Measurements from ENCODE around the gene AP3S2.

DNA sequence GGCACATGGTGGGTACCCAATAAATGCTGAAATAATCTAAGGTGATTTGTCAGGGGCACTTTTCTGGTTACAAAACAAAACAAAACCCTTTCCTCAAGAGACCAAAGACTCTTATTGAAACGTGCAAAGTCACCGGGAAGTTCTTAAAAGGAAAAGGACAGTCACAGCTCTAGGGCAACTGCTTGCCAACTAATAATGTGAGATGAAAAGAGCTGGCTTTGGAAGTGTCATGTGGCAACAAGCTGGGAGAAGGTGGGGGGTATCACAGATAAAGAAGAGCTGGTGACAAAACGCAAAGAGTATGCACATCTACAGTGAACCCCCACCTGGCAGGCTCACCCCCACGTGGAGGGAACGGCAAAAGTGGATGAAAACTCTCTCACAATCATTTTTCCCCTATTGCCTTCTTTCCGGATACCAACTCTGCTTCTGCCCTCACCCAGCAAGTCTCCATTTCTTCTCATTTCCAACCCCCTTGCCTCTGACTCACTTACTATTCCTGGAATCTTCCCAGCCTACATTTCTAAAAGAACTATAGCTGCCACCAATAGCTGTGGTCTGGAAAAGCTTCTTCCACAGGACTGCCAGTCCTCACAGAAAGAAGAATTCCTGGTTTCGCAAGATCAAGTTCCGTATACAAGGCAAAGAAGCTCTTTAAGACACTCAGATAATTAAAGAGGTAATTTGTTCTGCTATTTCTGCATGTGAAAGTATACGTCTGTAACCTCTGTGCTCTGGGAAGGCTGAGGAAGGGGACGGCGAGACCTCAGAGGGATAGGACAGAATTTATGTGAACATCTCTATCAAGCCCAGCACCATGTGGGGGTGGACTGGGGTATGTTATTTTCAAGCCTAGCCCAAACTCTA, 57.3 kb downstream of the AP3S2 start:
- TF ChIP-seq, protein P1, sequence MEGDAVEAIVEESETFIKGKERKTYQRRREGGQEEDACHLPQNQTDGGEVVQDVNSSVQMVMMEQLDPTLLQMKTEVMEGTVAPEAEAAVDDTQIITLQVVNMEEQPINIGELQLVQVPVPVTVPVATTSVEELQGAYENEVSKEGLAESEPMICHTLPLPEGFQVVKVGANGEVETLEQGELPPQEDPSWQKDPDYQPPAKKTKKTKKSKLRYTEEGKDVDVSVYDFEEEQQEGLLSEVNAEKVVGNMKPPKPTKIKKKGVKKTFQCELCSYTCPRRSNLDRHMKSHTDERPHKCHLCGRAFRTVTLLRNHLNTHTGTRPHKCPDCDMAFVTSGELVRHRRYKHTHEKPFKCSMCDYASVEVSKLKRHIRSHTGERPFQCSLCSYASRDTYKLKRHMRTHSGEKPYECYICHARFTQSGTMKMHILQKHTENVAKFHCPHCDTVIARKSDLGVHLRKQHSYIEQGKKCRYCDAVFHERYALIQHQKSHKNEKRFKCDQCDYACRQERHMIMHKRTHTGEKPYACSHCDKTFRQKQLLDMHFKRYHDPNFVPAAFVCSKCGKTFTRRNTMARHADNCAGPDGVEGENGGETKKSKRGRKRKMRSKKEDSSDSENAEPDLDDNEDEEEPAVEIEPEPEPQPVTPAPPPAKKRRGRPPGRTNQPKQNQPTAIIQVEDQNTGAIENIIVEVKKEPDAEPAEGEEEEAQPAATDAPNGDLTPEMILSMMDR (IDR thresholded peaks at IDR 0.05; ENCODE audit: borderline replicate concordance, extremely low read depth, low read length, poor library complexity, severe bottlenecking), result no peak
- no peak for TF ChIP-seq EZH2 (IDR thresholded peaks at IDR 0.05; ENCODE audit: borderline replicate concordance, low read depth, low read length, severe bottlenecking)
